Measurements from ENCODE around the gene OR51B4.
A peak's percentile ranks its signal among the peaks of the same experiment; 100 is the strongest.

The OR51B4 gene

GRCh38 chr11:5293028-5293427, 8.7 kb downstream of the OR51B4 start:
- no peak for DNase-seq

DNA sequence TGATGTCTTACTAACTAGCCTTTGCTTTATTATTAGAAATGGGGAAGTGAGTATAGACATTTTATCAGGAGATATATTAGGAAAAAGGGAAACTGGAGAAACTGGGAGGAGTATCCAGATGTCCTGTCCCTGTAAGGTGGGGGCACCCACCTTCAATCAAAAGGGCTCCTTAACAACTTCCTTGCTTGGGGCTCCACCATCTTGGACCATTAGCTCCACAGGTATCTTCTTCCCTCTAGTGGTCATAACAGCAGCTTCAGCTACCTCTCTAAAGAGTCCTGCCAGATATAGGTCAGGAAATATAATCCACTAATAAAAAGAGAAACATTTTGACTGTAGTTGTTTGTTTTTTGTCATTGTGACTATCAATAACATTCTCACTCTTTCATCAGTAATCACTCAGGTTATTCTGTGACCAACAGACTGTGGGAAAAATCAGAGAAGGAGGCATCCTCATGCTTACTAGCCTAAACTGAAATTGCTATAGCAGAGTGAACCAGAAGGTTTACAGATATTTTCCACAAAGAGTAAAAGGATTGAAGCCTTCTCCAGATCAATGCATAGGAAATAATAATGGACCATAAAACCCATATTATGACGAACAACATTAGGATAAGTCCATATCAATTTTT, 10.4 kb downstream of the OR51B4 start:
- DNase-seq = peak; percentile 30

DNA sequence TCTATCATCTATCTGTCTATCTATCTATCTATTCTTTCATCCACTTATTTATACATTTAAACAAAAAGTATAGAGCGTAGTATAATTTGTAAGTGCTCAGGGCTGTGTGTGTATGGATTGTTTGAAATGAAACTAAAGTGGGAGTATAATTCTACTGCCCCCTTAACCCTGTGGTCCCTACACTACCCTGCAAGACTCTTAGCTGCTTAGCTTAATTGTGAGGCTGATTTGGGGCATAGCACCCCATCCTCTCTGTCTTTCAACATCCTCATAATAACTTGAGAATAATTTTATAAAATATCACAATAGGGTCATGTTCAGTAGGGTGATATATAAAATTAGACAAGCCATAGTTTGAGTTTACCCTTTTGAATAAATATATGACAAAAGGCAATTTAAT, 11.6 kb downstream of the OR51B4 start:
- DNase-seq = no peak

GRCh38 chr11:5289696-5290095, 12.1 kb downstream of the OR51B4 start:
- no peak for DNase-seq

- no peak for DNase-seq
These were observed 12.7 kb downstream of the OR51B4 start for GRCh38 chr11:5288906-5289550.

DNA sequence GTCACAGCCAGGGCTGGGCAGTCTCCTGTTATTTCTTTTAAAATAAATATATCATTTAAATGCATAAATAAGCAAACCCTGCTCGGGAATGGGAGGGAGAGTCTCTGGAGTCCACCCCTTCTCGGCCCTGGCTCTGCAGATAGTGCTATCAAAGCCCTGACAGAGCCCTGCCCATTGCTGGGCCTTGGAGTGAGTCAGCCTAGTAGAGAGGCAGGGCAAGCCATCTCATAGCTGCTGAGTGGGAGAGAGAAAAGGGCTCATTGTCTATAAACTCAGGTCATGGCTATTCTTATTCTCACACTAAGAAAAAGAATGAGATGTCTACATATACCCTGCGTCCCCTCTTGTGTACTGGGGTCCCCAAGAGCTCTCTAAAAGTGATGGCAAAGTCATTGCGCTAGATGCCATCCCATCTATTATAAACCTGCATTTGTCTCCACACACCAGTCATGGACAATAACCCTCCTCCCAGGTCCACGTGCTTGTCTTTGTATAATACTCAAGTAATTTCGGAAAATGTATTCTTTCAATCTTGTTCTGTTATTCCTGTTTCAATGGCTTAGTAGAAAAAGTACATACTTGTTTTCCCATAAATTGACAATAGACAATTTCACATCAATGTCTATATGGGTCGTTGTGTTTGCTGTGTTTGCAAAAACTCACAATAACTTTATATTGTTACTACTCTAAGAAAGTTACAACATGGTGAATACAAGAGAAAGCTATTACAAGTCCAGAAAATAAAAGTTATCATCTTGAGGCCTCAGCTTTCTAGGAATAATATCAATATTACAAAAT, 13.4 kb downstream of the OR51B4 start:
- DNase-seq = no peak

- DNase-seq = no peak
These were observed 14.8 kb downstream of the OR51B4 start for GRCh38 chr11:5286901-5287300.

- no peak for DNase-seq
These were observed 15.4 kb downstream of the OR51B4 start for GRCh38 chr11:5286351-5286750.

DNA sequence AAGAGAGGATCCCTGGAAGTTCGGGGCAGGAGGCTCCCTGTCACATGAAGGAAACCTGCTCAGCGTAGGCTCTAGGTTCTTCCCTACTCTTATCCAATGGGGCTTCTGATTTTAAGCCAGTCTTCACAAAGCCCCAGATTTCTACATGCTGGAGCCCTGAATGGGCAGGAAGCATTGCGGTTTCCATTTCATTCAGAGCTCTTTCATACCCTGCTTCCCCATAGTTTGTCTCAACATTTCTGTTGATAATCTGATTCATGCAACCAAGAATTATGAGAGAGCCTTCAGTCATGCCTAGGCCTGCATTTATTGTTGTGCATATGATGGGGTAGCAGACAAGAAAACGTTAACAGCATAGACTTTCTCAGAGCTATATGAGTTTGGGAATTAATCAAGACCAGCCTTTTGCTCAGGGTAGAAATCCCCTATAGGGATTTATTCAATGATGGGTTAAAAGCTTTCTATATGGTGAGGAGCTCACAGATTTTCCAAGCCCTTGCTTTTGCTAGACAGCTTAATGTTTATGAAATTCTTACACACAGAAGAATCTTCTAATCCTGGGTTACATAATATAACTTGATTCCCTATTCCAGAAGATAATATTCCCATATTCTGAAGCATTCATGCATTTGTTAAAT, 15.9 kb downstream of the OR51B4 start:
- peak; percentile 6 for DNase-seq

GRCh38 chr11:5284637-5285036, 17.1 kb downstream of the OR51B4 start:
- no peak for DNase-seq

DNA sequence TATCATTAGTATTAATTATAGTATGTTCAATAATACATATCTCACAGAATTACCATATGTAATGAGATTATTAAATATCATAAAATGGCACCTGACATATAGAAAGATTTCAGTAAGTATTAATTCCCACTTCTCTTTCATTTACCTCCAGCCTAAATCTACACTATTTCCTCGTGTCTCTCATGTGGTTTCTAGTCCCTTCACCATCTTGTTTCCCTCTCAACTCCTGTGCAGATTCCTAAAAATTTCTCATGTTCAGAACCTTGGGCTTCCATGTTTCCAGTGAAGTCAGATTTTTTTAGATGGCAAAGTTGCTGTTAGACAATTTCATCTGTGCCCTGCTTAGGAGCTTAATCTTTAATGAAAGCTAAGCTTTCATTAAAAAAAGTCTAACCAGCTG, 17.9 kb downstream of the OR51B4 start:
- DNase-seq = no peak

GRCh38 chr11:5283086-5283485, 18.7 kb downstream of the OR51B4 start:
- DNase-seq = no peak

DNA sequence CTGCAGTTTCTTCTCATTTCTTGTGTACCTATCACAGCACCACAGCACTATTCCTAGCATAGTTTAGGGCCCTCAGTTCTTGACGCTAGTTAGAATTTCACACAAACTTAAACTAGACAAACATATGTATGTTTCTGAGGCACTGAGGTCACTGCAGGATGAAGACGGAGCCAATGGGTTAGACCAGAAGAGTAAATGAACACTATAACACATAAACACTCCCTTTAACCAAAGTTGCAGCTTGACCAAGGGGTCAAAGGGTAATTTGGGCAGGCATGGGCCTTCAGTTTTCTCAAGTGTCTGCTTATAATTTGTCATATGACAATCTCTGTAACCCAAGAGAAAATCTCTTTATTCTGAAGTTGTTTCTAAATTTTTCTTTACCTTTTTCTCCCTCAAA, 19.1 kb downstream of the OR51B4 start:
- DNase-seq = no peak

- no peak for DNase-seq
These were observed 20.1 kb downstream of the OR51B4 start for GRCh38 chr11:5281596-5281995.

DNA sequence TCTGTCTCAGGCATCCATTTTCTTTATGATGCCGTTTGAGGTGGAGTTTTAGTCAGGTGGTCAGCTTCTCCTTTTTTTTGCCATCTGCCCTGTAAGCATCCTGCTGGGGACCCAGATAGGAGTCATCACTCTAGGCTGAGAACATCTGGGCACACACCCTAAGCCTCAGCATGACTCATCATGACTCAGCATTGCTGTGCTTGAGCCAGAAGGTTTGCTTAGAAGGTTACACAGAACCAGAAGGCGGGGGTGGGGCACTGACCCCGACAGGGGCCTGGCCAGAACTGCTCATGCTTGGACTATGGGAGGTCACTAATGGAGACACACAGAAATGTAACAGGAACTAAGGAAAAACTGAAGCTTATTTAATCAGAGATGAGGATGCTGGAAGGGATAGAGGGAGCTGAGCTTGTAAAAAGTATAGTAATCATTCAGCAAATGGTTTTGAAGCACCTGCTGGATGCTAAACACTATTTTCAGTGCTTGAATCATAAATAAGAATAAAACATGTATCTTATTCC, 21.1 kb downstream of the OR51B4 start:
- DNase-seq = peak; percentile 81

GRCh38 chr11:5279471-5280090, 22.2 kb downstream of the OR51B4 start:
- DNase-seq = no peak

DNA sequence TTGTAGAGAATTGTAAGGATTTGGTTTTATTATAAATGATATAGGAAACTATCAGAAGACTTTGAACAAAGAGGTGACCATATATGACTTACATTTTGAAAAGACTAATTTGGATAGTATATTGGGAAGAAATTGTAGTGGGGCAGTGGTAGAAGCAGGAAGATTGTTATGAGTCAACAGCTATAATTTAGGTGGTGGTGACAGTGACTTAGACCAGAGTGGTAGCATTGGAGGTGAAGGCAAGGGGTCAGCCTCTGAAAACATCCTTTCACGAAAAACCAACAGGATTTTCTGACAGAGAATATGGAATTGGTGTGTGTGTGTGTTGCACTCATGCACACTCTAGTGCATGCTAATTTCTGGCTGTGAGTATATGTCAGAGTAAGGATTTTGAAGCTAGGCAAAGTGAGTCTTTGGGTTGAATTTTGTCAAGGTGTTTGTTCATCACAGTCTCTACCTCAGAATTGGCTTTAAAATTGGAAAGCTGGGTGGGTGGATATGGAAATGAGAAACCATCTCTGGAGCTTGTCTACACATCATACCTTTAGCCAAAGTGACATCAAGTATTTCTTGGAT, 23.9 kb downstream of the OR51B4 start:
- peak; percentile 11 for DNase-seq

DNA sequence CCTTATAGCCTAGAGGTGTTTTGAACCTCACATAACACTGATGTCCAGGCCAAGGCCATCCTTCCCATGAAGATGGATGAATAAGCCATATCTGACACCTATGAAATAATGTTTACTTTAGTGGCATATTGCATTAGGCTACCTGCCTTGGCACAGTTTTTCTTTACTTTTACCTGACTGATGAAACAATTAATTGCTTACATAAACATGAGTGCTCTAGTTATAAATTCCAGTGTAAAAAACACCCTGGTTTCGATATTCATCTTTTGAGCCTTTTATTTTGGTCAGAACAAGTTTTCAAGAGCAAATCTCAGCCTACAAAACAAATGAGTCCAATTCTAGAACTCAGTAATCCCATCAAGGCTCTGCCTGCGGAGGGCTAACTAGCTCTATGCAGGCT, 25.0 kb downstream of the OR51B4 start:
- no peak for DNase-seq

GRCh38 chr11:5275369-5276110, 26.2 kb downstream of the OR51B4 start:
- no peak for DNase-seq

DNA sequence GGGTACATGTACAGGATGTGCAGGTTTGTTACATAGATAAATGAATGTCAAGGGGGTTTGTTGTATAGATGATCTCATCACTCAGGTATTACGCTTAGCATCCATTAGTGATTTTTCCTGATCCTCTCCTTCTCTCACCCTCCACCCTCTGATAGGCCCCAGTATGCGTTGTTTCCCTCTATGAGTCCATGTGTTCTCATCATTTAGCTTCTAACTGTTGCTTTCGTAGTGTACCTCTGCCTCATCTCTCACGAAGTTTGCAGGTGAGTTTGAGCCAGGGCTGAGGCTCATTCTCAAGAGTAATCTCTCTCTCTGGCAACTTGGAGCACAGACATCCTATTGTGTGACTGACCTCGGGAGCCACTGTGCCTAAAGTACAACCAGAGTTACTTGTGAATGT, 27.4 kb downstream of the OR51B4 start:
- DNase-seq = no peak

DNA sequence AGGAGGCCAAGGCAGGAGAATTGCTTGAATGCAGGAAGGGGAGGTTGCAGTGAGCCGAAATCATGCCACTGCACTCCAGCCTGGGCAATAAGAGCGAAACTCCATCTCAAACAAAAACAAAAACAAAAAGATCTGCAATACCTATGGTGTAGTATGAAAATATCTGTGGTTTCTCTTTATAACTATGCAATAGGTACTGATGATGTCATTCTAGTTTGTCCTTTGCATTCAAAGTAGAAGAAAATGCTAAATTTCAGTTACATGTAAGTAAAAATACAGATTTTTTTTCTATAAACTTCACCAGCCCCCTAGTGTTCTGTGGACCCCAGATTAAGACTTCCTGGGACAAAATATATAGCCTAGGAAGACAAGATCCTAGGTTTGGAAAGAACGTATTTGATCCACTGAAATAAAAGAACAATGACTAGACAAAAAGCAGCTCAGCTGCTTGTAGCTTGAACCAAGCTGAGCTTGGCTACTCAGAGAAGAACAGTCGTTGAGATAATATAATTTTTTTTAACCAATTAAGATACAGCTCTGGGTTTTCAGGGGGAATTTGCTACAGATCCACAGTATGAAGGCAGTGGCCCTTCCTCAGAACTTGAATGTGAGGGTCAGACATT, 29.2 kb downstream of the OR51B4 start:
- no peak for DNase-seq
